K562 (cell line): Measurements from ENCODE around the gene PRDM15. TPM values are rescaled to one million over a fixed set of nuclear protein-coding genes. Genes with fewer than 3 reads are reported as not detected.

ENCODE experiments used
- BHLHE40 ChIP-seq: IDR thresholded peaks from 2 replicates; pipeline ENCODE4 v1.6.1; 2011; ENCODE audit warnings: low read length, improper control_type of control experiment
- CEBPG ChIP-seq, 3 experiments: fragments of 200-800 bp in 1 of 3; sonication (Bioruptor generic) in 1 of 3; sonication (generic) in 1 of 3; formaldehyde crosslinking in 1 of 3; IDR thresholded peaks in 2 of 3; conservative IDR thresholded peaks in 1 of 3; 2 replicates each; pipeline versions ENCODE4 v1.6.1 to v1.8.0; 2016 to 2022; ENCODE audit warnings: missing compliant biosample characterization in 2 of 3, missing genetic modification characterization in 2 of 3, mild to moderate bottlenecking in 1 of 3, missing genetic modification reagents in 1 of 3
- COPS2 ChIP-seq: fragments of 450-650 bp; conservative IDR thresholded peaks from 2 replicates; pipeline ENCODE4 v1.6.1; 2016; ENCODE audit warnings: mild to moderate bottlenecking, moderate library complexity
- HDAC2 ChIP-seq: fragments of 450-650 bp; IDR thresholded peaks from 2 replicates; pipeline ENCODE4 v1.6.1; 2016; ENCODE audit warnings: mild to moderate bottlenecking
- HDAC6 ChIP-seq: IDR thresholded peaks from 2 replicates; pipeline ENCODE4 v1.6.1; 2012; ENCODE audit warnings: low read depth, mild to moderate bottlenecking, control low read depth, inconsistent platforms, low read length, moderate library complexity
- JUN ChIP-seq, 2 experiments: sonication (generic) in 1 of 2; formaldehyde crosslinking in 1 of 2; IDR thresholded peaks; 2 replicates each; pipeline versions ENCODE4 v1.6.1 to v1.8.0; 2012 to 2022; ENCODE audit warnings: borderline replicate concordance in 2 of 2, mild to moderate bottlenecking in 2 of 2, improper control_type of control experiment in 1 of 2, low read depth in 1 of 2, low read length in 1 of 2, missing genetic modification reagents in 1 of 2
- JUNB ChIP-seq: fragments of 450-650 bp; formaldehyde crosslinking; conservative IDR thresholded peaks from 2 replicates; pipeline ENCODE4 v1.4.0; 2020; ENCODE audit warnings: mild to moderate bottlenecking
- MBD2 ChIP-seq: sonication (generic); IDR thresholded peaks from 2 replicates; pipeline ENCODE4 v1.6.1; 2016; ENCODE audit warnings: low read depth, borderline replicate concordance
- MCM2 ChIP-seq: fragments of 450-650 bp; IDR thresholded peaks from 2 replicates; pipeline ENCODE4 v1.6.1; 2017; ENCODE audit warnings: low read depth, mild to moderate bottlenecking
- MCM7 ChIP-seq, 2 experiments: fragments of 450-650 bp; IDR thresholded peaks; 2 replicates each; pipeline ENCODE4 v1.6.1; 2016 to 2018
- MYBL2 ChIP-seq, 2 experiments: fragments of 450-650 bp in 1 of 2; sonication (generic) in 1 of 2; formaldehyde crosslinking in 1 of 2; IDR thresholded peaks; 2 replicates each; pipeline versions ENCODE4 v1.6.1 to v1.8.1; 2017 to 2022; ENCODE audit warnings: borderline replicate concordance in 1 of 2, inconsistent platforms in 1 of 2, low read depth in 1 of 2, mild to moderate bottlenecking in 1 of 2, missing genetic modification reagents in 1 of 2, moderate library complexity in 1 of 2
- NCOA4 ChIP-seq: fragments of 450-650 bp; IDR thresholded peaks from 2 replicates; pipeline ENCODE4 v1.6.1; 2018; ENCODE audit warnings: mild to moderate bottlenecking; ENCODE audit not compliant: partially characterized antibody
- NONO ChIP-seq, 2 experiments: fragments of 200-400 bp in 1 of 2; fragments of 450-650 bp in 1 of 2; formaldehyde crosslinking in 1 of 2; IDR thresholded peaks; 2 replicates each; pipeline ENCODE4 v1.6.1; 2017; ENCODE audit warnings: low read depth in 2 of 2, mild to moderate bottlenecking in 2 of 2, moderate library complexity in 2 of 2, low read length in 1 of 2
- NR2C1 ChIP-seq, 2 experiments: fragments of 450-650 bp; IDR thresholded peaks; 2 replicates each; pipeline ENCODE4 v1.6.1; 2017; ENCODE audit warnings: mild to moderate bottlenecking in 2 of 2, antibody characterized with exemption in 1 of 2, inconsistent platforms in 1 of 2, missing compliant biosample characterization in 1 of 2, missing genetic modification characterization in 1 of 2
- POLR2B ChIP-seq: fragments of 450-650 bp; IDR thresholded peaks from 2 replicates; pipeline ENCODE4 v1.6.1; 2018; ENCODE audit warnings: low read depth; ENCODE audit not compliant: partially characterized antibody
- STAT5A ChIP-seq: IDR thresholded peaks from 2 replicates; pipeline ENCODE4 v1.6.1; 2012; ENCODE audit warnings: low read length, inconsistent platforms, borderline replicate concordance
- TAF1 ChIP-seq: IDR thresholded peaks from 2 replicates; pipeline ENCODE4 v1.6.1; 2011; ENCODE audit warnings: mild to moderate bottlenecking, low read length, moderate library complexity; ENCODE audit not compliant: insufficient read depth, control insufficient read depth, severe bottlenecking; ENCODE audit errors: extremely low read depth
- U2AF1 ChIP-seq: fragments of 200-400 bp; formaldehyde crosslinking; optimal IDR thresholded peaks from 2 replicates; pipeline ENCODE3; 2017; ENCODE audit warnings: mild to moderate bottlenecking, low read depth, low read length, moderate library complexity
- XRCC3 ChIP-seq: fragments of 450-650 bp; IDR thresholded peaks from 2 replicates; pipeline ENCODE4 v1.6.1; 2017; ENCODE audit warnings: mild to moderate bottlenecking, moderate library complexity
- ZBTB2 ChIP-seq: fragments of 450-650 bp; IDR thresholded peaks from 2 replicates; pipeline ENCODE4 v1.6.1; 2016; ENCODE audit warnings: antibody characterized with exemption
- ZNF184 ChIP-seq: sonication (generic); formaldehyde crosslinking; IDR thresholded peaks from 2 replicates; pipeline ENCODE4 v1.5.0; 2020; ENCODE audit warnings: missing genetic modification reagents
- ZNF384 ChIP-seq: IDR thresholded peaks from 2 replicates; pipeline ENCODE4 v1.6.1; 2012; ENCODE audit warnings: low read depth, low read length, improper control_type of control experiment
- ZNF408 ChIP-seq: fragments of 250-450 bp; sonication (Bioruptor Pico); IDR thresholded peaks from 2 replicates; pipeline ENCODE4 v1.4.0; 2020; ENCODE audit warnings: low read depth, mild to moderate bottlenecking, moderate library complexity
- ZNF445 ChIP-seq: fragments of 250-450 bp; sonication (Bioruptor Pico); IDR thresholded peaks from 2 replicates; pipeline ENCODE4 v1.4.0; 2020; ENCODE audit warnings: low read depth, mild to moderate bottlenecking, moderate library complexity
- ZNF707 ChIP-seq: fragments of 250-450 bp; sonication (Bioruptor Pico); conservative IDR thresholded peaks from 2 replicates; pipeline ENCODE4 v1.8.0; 2022; ENCODE audit warnings: inconsistent platforms, mild to moderate bottlenecking, moderate library complexity
- ZNF717 ChIP-seq: fragments of 250-450 bp; sonication (Bioruptor Pico); IDR thresholded peaks from 2 replicates; pipeline ENCODE4 v1.5.0; 2021
- ZSCAN32 ChIP-seq: fragments of 450-650 bp; formaldehyde crosslinking; IDR thresholded peaks from 2 replicates; pipeline ENCODE4 v1.4.0; 2020; ENCODE audit warnings: mild to moderate bottlenecking, moderate library complexity
- polyA plus RNA-seq, 8 experiments: library from polyadenylated mRNA; depleted of rRNA in 4 of 8; stranded (reverse) in 5 of 8; unstranded in 3 of 8; fragments of >200 nt; fragmentation: Nextera tagmentation in 2 of 8; fragmentation: Illumina TruSeq in 1 of 8; extraction: Ambion mirVana in 2 of 8; extraction: Trizol in 1 of 8; gene quantifications; 2 replicates each; pipeline versions ENCODE4 v1.2.1 to v1.2.3, GENCODE V29; 2011 to 2014; ENCODE audit warnings: inconsistent platforms in 1 of 8, missing spikeins in 1 of 8
- total RNA-seq, 7 experiments: library from RNA; depleted of rRNA in 6 of 7; stranded (reverse); fragments of >200 nt in 6 of 7; fragmentation: Illumina TruSeq in 2 of 7; extraction: Trizol in 2 of 7; gene quantifications; 2 replicates each; pipeline versions ENCODE4 v1.2.1 to v1.2.3, GENCODE V29; 2011 to 2021; ENCODE audit warnings: low replicate concordance in 1 of 7

The PRDM15 gene
- total and polyA plus RNA-seq, 9 of the 15 experiments (the other 6 are each of a cell fraction or from before 2014, with no cell fraction given), result 0.93 to 9.2 (median 6.2) TPM

- TF ChIP-seq TAF1 (peak; percentile 16), ZSCAN32 (CRISPR knock-in tag) (no peak), NR2C1 (IDR thresholded peaks at IDR 0.05) (no peak), NR2C1 (tag; IDR thresholded peaks at IDR 0.05) (no peak), ZNF707 (CRISPR knock-in tag) (no peak), ZNF717 (CRISPR knock-in tag) (no peak), HDAC2 (no peak), MCM2 (no peak), XRCC3 (no peak), ZNF384 (0 out of 2 replicates have a peak, but pooled peaks have one; percentile 7), NCOA4 (no peak), BHLHE40 (peak; percentile 61), ZNF445 (CRISPR knock-in tag) (no peak), MCM7 (IDR thresholded peaks at IDR 0.05) (no peak), HDAC6 (no peak), U2AF1 (no peak), NONO (IDR thresholded peaks at IDR 0.05; ENCODE audit: low read depth in 2 of 2, low read length in 1 of 2) (no peak), MBD2 (0 out of 2 replicates have a peak, but pooled peaks have one; percentile 17), ZNF408 (no peak), STAT5A (no peak), COPS2 (no peak), ZNF184 (CRISPR knock-in tag) (no peak), POLR2B (no peak), ZBTB2 (peak; percentile 16; the same call in 1 of the 2 replicates), CEBPG (CRISPR knock-in tag; IDR thresholded peaks at IDR 0.05) (no peak), CEBPG (tag; conservative IDR thresholded peaks at IDR 0.05 in 1 of 2, IDR thresholded peaks at IDR 0.05 in 1 of 2) (no peak), MYBL2 (IDR thresholded peaks at IDR 0.05; ENCODE audit: low read depth) (no peak), MYBL2 (CRISPR knock-in tag; IDR thresholded peaks at IDR 0.05; ENCODE audit: borderline replicate concordance) (no peak), JUNB (no peak), JUN (IDR thresholded peaks at IDR 0.05; ENCODE audit: borderline replicate concordance, low read depth, low read length) (no peak), JUN (CRISPR knock-in tag; IDR thresholded peaks at IDR 0.05; ENCODE audit: borderline replicate concordance) (no peak)
These were observed 978 bp downstream of the PRDM15 start (continued) for GRCh38 chr21:41877901-41878830.
